PC-9 (cell line): Measurements from ENCODE around the gene ECI1. TPM values are rescaled to one million over a fixed set of nuclear protein-coding genes. Genes with fewer than 3 reads are reported as not detected.
"Not testable (repeated sequence)": the region's sequence is repeated elsewhere in the genome, so short reads cannot be mapped to it uniquely, and the experiment has no call there.

Experiments
- BruUV-seq: library from RNA; stranded (reverse); fragments of 400-500 nt; replicated peaks from 2 replicates; lab custom pipeline; 2021; lab: Mats Ljungman, UMichigan
- CTCF ChIA-PET: fragments of 300-600 bp; sonication (Branson Sonifier 250); formaldehyde crosslinking; loops from one replicate; lab custom pipeline; 2022; ENCODE audit warnings: antibody characterized with exemption; lab: Charles Lee
- POLR2A ChIA-PET: fragments of 300-600 bp; sonication (Branson Sonifier 250); formaldehyde crosslinking; loops from one replicate; lab custom pipeline; 2022; ENCODE audit warnings: antibody characterized with exemption; ENCODE audit not compliant: unreplicated experiment; lab: Charles Lee
- DNase-seq, 2 experiments: peaks; one replicate each; pipeline versions ENCODE4 v3.0.0 to v3.0.0-alpha.2; 2015 to 2022; ENCODE audit warnings: mixed read lengths in 1 of 2
- H2AFZ ChIP-seq: fragments of 200-600 bp; sonication (generic); 2 replicates; pipeline ENCODE4 v1.8.1; 2017; ENCODE audit warnings: antibody characterized with exemption
- H3F3A ChIP-seq: fragments of 200-600 bp; sonication (generic); 2 replicates; pipeline ENCODE4 v1.8.1; 2017; ENCODE audit warnings: antibody characterized with exemption, mild to moderate bottlenecking, low read depth; ENCODE audit not compliant: insufficient read depth
- H3K27ac ChIP-seq: fragments of 200-600 bp; sonication (generic); 2 replicates; pipeline ENCODE4 v1.6.1; 2016; ENCODE audit warnings: mixed run types
- H3K27me3 ChIP-seq: fragments of 200-600 bp; sonication (generic); 2 replicates; pipeline ENCODE4 v1.6.1; 2016; ENCODE audit warnings: low read depth, mixed run types; ENCODE audit not compliant: insufficient read depth
- H3K36me3 ChIP-seq: fragments of 200-600 bp; sonication (generic); 2 replicates; pipeline ENCODE4 v1.6.1; 2016; ENCODE audit warnings: low read depth, mixed run types
- H3K4me1 ChIP-seq: fragments of 200-600 bp; sonication (generic); replicated peaks from 2 replicates; pipeline ENCODE4 v1.6.1; 2016; ENCODE audit warnings: mixed run types; ENCODE audit not compliant: insufficient read depth
- H3K4me2 ChIP-seq: fragments of 200-600 bp; sonication (generic); 2 replicates; pipeline ENCODE4 v1.6.1; 2017; ENCODE audit warnings: mixed run types
- H3K4me3 ChIP-seq: fragments of 200-600 bp; sonication (generic); 2 replicates; pipeline ENCODE4 v1.6.1; 2016; ENCODE audit warnings: mixed run types
- H3K79me2 ChIP-seq: fragments of 200-600 bp; sonication (generic); 2 replicates; pipeline ENCODE4 v1.6.1; 2017; ENCODE audit warnings: low read depth, mixed run types
- H3K9me2 ChIP-seq: fragments of 200-600 bp; sonication (generic); 2 replicates; pipeline ENCODE4 v1.8.1; 2017; ENCODE audit warnings: mild to moderate bottlenecking; ENCODE audit not compliant: insufficient read depth
- H3K9me3 ChIP-seq: fragments of 200-600 bp; sonication (generic); 2 replicates; pipeline ENCODE4 v1.8.1; 2016; ENCODE audit warnings: low read depth; ENCODE audit not compliant: insufficient read depth
- H4K20me1 ChIP-seq: fragments of 200-600 bp; sonication (generic); 2 replicates; pipeline ENCODE4 v1.8.1; 2017; ENCODE audit not compliant: insufficient read depth
- EZH2 ChIP-seq: fragments of 200-600 bp; sonication (generic); IDR thresholded peaks from 2 replicates; pipeline ENCODE4 v1.8.0; 2017; ENCODE audit warnings: antibody characterized with exemption, low read depth
- intact Hi-C: fragments of 100-400 bp; cut with micrococcal nuclease; formaldehyde crosslinking; loops from one replicate; pipeline ENCODE4 v1.10.0; 2022; ENCODE audit not compliant: unreplicated experiment
- total RNA-seq: library from RNA; stranded (reverse); gene quantifications from 2 replicates; pipeline ENCODE4 v1.2.3, GENCODE V29; 2021
- TF ChIP-seq, protein P1 (sequence below): fragments of 200-600 bp; sonication (generic); conservative IDR thresholded peaks from 2 replicates; pipeline ENCODE4 v1.6.1; 2017; ENCODE audit warnings: mixed run types, antibody characterized with exemption, mild to moderate bottlenecking, moderate library complexity

ECI1 gene
- total RNA-seq, 1 experiment from 2014 or later = 131 TPM

DNA sequence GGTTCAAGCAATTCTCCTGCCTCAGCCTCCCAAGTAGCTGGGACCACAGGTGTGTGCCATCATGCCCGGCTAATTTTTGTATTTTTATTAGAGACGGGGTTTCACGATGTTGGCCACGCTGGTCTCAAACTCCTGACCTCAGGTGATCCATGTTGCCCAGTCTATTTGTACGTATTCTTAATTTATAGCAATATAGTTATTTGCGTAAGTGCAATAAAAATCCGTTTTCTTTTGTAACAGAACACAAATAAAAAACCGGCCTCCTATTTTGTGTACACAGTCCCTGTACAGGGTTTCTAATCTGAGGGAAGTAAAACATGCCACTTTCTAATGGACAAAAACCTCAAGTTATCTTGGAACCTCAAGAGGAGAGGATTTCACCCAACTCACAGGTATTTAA, 8.9 kb upstream of the ECI1 start:
- no peak overlapping the region for H2AFZ ChIP-seq
- BruUV-seq = no TSS peak
- H3K4me3 ChIP-seq = no peak overlapping the region
- intact Hi-C loops = no loop called here
- H3K4me2 ChIP-seq = no peak overlapping the region
- no peaks in the 10 kb centered on the region for H3K4me1 ChIP-seq
- H3F3A ChIP-seq = peaks cover 84% of the 10 kb centered on the region
- POLR2A ChIA-PET = no interaction called here
- H3K27me3 ChIP-seq = no peaks in the 10 kb centered on the region
- no peaks in the 10 kb centered on the region for H3K9me3 ChIP-seq
- H3K36me3 ChIP-seq = peaks cover 43% of the 10 kb centered on the region
- TF ChIP-seq EZH2 = no peak
- TF ChIP-seq, protein P1, sequence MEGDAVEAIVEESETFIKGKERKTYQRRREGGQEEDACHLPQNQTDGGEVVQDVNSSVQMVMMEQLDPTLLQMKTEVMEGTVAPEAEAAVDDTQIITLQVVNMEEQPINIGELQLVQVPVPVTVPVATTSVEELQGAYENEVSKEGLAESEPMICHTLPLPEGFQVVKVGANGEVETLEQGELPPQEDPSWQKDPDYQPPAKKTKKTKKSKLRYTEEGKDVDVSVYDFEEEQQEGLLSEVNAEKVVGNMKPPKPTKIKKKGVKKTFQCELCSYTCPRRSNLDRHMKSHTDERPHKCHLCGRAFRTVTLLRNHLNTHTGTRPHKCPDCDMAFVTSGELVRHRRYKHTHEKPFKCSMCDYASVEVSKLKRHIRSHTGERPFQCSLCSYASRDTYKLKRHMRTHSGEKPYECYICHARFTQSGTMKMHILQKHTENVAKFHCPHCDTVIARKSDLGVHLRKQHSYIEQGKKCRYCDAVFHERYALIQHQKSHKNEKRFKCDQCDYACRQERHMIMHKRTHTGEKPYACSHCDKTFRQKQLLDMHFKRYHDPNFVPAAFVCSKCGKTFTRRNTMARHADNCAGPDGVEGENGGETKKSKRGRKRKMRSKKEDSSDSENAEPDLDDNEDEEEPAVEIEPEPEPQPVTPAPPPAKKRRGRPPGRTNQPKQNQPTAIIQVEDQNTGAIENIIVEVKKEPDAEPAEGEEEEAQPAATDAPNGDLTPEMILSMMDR = no peak
- H3K79me2 ChIP-seq = peaks cover 67% of the 10 kb centered on the region
- no peaks in the 10 kb centered on the region for H3K9me2 ChIP-seq
- peaks cover 86% of the 10 kb centered on the region for H4K20me1 ChIP-seq
- no peak overlapping the region for H3K27ac ChIP-seq
- CTCF ChIA-PET = no interaction called here
- no peak for DNase-seq

DNA sequence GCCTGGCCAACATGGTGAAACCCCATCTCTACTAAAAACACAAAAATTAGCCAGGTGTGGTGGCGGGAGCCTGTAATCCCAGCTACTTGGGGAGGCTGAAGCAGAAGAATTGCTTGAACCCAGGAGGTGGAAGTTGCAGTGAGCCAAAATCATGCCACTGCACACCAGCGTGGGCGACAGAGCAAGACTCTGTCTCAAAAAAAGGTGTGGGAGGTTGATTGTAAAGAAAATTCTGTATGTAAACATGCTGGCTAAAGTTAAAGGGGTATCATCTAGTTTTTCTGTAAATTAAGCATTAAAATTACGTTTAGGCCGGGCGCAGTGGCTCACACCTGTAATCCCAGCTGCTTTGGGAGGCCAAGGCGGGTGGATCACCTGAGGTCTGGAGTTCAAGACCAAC, 7.1 kb upstream of the ECI1 start:
- Histone ChIP-seq H3F3A (peaks cover 87% of the 10 kb centered on the region), H4K20me1 (peaks cover 72% of the 10 kb centered on the region), H3K36me3 (peaks cover 49% of the 10 kb centered on the region), H3K79me2 (peaks cover 50% of the 10 kb centered on the region)
- H2AFZ ChIP-seq, BruUV-seq, DNase-seq, H3K9me3 ChIP-seq, H3K4me2 ChIP-seq, H3K27ac ChIP-seq, H3K4me3 ChIP-seq, CTCF ChIA-PET, H3K27me3 ChIP-seq, H3K4me1 ChIP-seq, H3K9me2 ChIP-seq: not testable (repeated sequence)
- intact Hi-C loops = loop anchor here (10.0 kb wide), 1 partner anchor 254 kb away; the partner anchor contains the start of gene ZNF598
- POLR2A ChIA-PET = interaction anchor here (0.6 to 0.7 kb wide), 2 partner anchors 20 to 35 kb away, joined by 4 to 5 read pairs; no protein-coding TSS in a partner anchor

GRCh38 chr16:2257726-2258125, 6.3 kb upstream of the ECI1 start:
- peaks cover 70% of the 10 kb centered on the region for H4K20me1 ChIP-seq
- intact Hi-C loops = loop anchor here (10.0 kb wide), 1 partner anchor 253 kb away; the partner anchor contains the start of gene ZNF598
- no peaks in the 10 kb centered on the region for H3K9me2 ChIP-seq
- H3K9me3 ChIP-seq = no peaks in the 10 kb centered on the region
- H3K27me3 ChIP-seq = no peaks in the 10 kb centered on the region
- H3F3A ChIP-seq = peaks cover 95% of the 10 kb centered on the region
- peaks cover 7% of the 10 kb centered on the region for H3K4me1 ChIP-seq
- H2AFZ ChIP-seq = no peak overlapping the region
- POLR2A ChIA-PET = interaction anchor here (0.7 kb wide), 1 partner anchor 213 kb away, joined by 6 read pairs; the partner anchor contains the start of gene NTN3
- TF ChIP-seq EZH2 = no peak
- TF ChIP-seq, protein P1 = no peak
- H3K4me3 ChIP-seq = no peak overlapping the region
- CTCF ChIA-PET = no interaction called here
- BruUV-seq = no TSS peak
- peaks cover 46% of the 10 kb centered on the region for H3K36me3 ChIP-seq
- H3K27ac ChIP-seq = no peak overlapping the region
- peaks cover 42% of the 10 kb centered on the region for H3K79me2 ChIP-seq
- no peak for DNase-seq
- no peak overlapping the region for H3K4me2 ChIP-seq
